Measurements from ENCODE around the gene TEX44. TPM values are rescaled to one million over a fixed set of nuclear protein-coding genes. Genes with fewer than 3 reads are reported as not detected.

Gene TEX44
- total and polyA plus RNA-seq, 2 of the 13 experiments (the other 11 are each of a cell fraction or from before 2014, with no cell fraction given), result not detected

GRCh38 chr2:231613663-231614558 is 21.2 kb downstream of the TEX44 start (continued):
- TF ChIP-seq ZBTB43 (CRISPR knock-in tag; conservative IDR thresholded peaks at IDR 0.05) (peak; percentile 43; the same call in 1 of the 2 replicates), AKAP8 (CRISPR knock-in tag; IDR thresholded peaks at IDR 0.05) (peak; percentile 88; the same call in 1 of the 2 replicates), ZNF841 (CRISPR knock-in tag; IDR thresholded peaks at IDR 0.05; ENCODE audit: borderline replicate concordance) (peak; percentile 90; the same call in 1 of the 2 replicates), KLF16 (CRISPR knock-in tag; IDR thresholded peaks at IDR 0.05) (peak; percentile 40 to 89; a peak in 2 of 4 replicates), ZNF205 (CRISPR knock-in tag; IDR thresholded peaks at IDR 0.05) (peak; percentile 57; the same call in 1 of the 2 replicates), ZNF792 (CRISPR knock-in tag; IDR thresholded peaks at IDR 0.05) (peak; percentile 98), ELF4 (CRISPR knock-in tag; IDR thresholded peaks at IDR 0.05; ENCODE audit: borderline replicate concordance) (0 out of 2 replicates have a peak, but pooled peaks have one; percentile 44), ZNF24 (IDR thresholded peaks at IDR 0.05) (no peak), SP2 (CRISPR knock-in tag; IDR thresholded peaks at IDR 0.05) (no peak), HNRNPL (IDR thresholded peaks at IDR 0.05; ENCODE audit: low read depth, low read length) (0 out of 2 replicates have a peak, but pooled peaks have one; percentile 19), GABPA (IDR thresholded peaks at IDR 0.05; ENCODE audit: low read depth, low read length) (no peak), GABPA (CRISPR knock-in tag; IDR thresholded peaks at IDR 0.05; ENCODE audit: low read depth) (no peak), SAP130 (CRISPR knock-in tag; IDR thresholded peaks at IDR 0.05; ENCODE audit: low read depth) (peak; percentile 50), KDM5A (IDR thresholded peaks at IDR 0.05; ENCODE audit: borderline replicate concordance, low read length) (no peak), ZSCAN9 (CRISPR knock-in tag; IDR thresholded peaks at IDR 0.05; ENCODE audit: borderline replicate concordance) (no peak; the same call in 1 of the 2 replicates), IRF2 (CRISPR knock-in tag; IDR thresholded peaks at IDR 0.05) (peak; percentile 52; the same call in 1 of the 2 replicates), ZNF432 (CRISPR knock-in tag; IDR thresholded peaks at IDR 0.05; ENCODE audit: borderline replicate concordance) (no peak), ZNF674 (CRISPR knock-in tag; IDR thresholded peaks at IDR 0.05; ENCODE audit: low read depth) (no peak), MLX (CRISPR knock-in tag; IDR thresholded peaks at IDR 0.05) (no peak; the same call in 1 of the 2 replicates), MIXL1 (CRISPR knock-in tag; IDR thresholded peaks at IDR 0.05) (0 out of 2 replicates have a peak, but pooled peaks have one; percentile 14), CERS6 (CRISPR knock-in tag; IDR thresholded peaks at IDR 0.05) (0 out of 2 replicates have a peak, but pooled peaks have one; percentile 64), THRA (CRISPR knock-in tag; IDR thresholded peaks at IDR 0.05; ENCODE audit: borderline replicate concordance) (peak; percentile 26; the same call in 1 of the 2 replicates), ZNF143 (CRISPR knock-in tag; IDR thresholded peaks at IDR 0.05) (0 out of 2 replicates have a peak, but pooled peaks have one; percentile 4), SNAI1 (CRISPR knock-in tag; IDR thresholded peaks at IDR 0.05; ENCODE audit: borderline replicate concordance) (peak; percentile 35; the same call in 1 of the 2 replicates), KDM6A (CRISPR knock-in tag; IDR thresholded peaks at IDR 0.05; ENCODE audit: low read depth) (no peak), RFX3 (CRISPR knock-in tag; IDR thresholded peaks at IDR 0.05) (no peak)
